ENCODE measurements around the gene SLF1.

SLF1 gene

GRCh38 chr5:94698197-94698596 lies 79.7 kb downstream of the SLF1 start:
- Histone ChIP-seq H3K36me3 (peaks cover 36% of the 10 kb centered on the region), H3K4me1 (ENCODE audit: control insufficient read depth in 1 of 2, insufficient read depth in 1 of 2, low read depth in 1 of 2, low read length in 1 of 2) (no peaks in the 10 kb centered on the region), H3K27me3 (no peaks in the 10 kb centered on the region), H3K27ac (no peak overlapping the region), H3K4me3 (ENCODE audit: low read depth in 1 of 2, low read length in 1 of 2) (no peak overlapping the region), H3K9me3 (no peaks in the 10 kb centered on the region)
- TF ChIP-seq CTCF (IDR thresholded peaks at IDR 0.05), result no peak

- no peak for TF ChIP-seq CTCF (IDR thresholded peaks at IDR 0.05)
- no peaks in the 10 kb centered on the region for H3K27me3 ChIP-seq
Measured at GRCh38 chr5:94699562-94699961, 81.1 kb downstream of the SLF1 start.

GRCh38 chr5:94700592-94700991 lies 82.1 kb downstream of the SLF1 start:
- TF ChIP-seq CTCF (IDR thresholded peaks at IDR 0.05), result no peak
- Histone ChIP-seq H3K4me3 (ENCODE audit: low read depth in 1 of 2, low read length in 1 of 2) (no peak overlapping the region), H3K36me3 (peaks cover 33% of the 10 kb centered on the region), H3K27ac (no peak overlapping the region), H3K4me1 (ENCODE audit: control insufficient read depth in 1 of 2, insufficient read depth in 1 of 2, low read depth in 1 of 2, low read length in 1 of 2) (no peaks in the 10 kb centered on the region), H3K27me3 (no peaks in the 10 kb centered on the region), H3K9me3 (no peaks in the 10 kb centered on the region)

More at GRCh38 chr5:94699562-94699961, 81.1 kb downstream of the SLF1 start:
- H3K4me3 ChIP-seq (ENCODE audit: low read depth in 1 of 2, low read length in 1 of 2), result no peak overlapping the region
- H3K36me3 ChIP-seq, result peaks cover 31% of the 10 kb centered on the region
- no peaks in the 10 kb centered on the region for H3K9me3 ChIP-seq
- H3K27ac ChIP-seq, result no peak overlapping the region
- H3K4me1 ChIP-seq (ENCODE audit: control insufficient read depth in 1 of 2, insufficient read depth in 1 of 2, low read depth in 1 of 2, low read length in 1 of 2), result no peaks in the 10 kb centered on the region

GRCh38 chr5:94702729-94703128 lies 84.3 kb downstream of the SLF1 start:
- Histone ChIP-seq H3K9me3 (no peaks in the 10 kb centered on the region), H3K4me1 (ENCODE audit: control insufficient read depth in 1 of 2, insufficient read depth in 1 of 2, low read depth in 1 of 2, low read length in 1 of 2) (no peaks in the 10 kb centered on the region), H3K27me3 (no peaks in the 10 kb centered on the region), H3K27ac (no peak overlapping the region), H3K36me3 (peaks cover 45% of the 10 kb centered on the region), H3K4me3 (ENCODE audit: low read depth in 1 of 2, low read length in 1 of 2) (no peak overlapping the region)
- no peak for TF ChIP-seq CTCF (IDR thresholded peaks at IDR 0.05)

- H3K4me3 ChIP-seq (ENCODE audit: low read depth in 1 of 2, low read length in 1 of 2), result no peak overlapping the region
- no peaks in the 10 kb centered on the region for H3K4me1 ChIP-seq (ENCODE audit: control insufficient read depth in 1 of 2, insufficient read depth in 1 of 2, low read depth in 1 of 2, low read length in 1 of 2)
- peaks cover 59% of the 10 kb centered on the region for H3K36me3 ChIP-seq
- TF ChIP-seq CTCF (IDR thresholded peaks at IDR 0.05), result no peak
- H3K27me3 ChIP-seq, result no peaks in the 10 kb centered on the region
- H3K9me3 ChIP-seq, result no peaks in the 10 kb centered on the region
- no peak overlapping the region for H3K27ac ChIP-seq
Measured at GRCh38 chr5:94705427-94705826, 87.0 kb downstream of the SLF1 start.

GRCh38 chr5:94707359-94707758 lies 88.9 kb downstream of the SLF1 start:
- no peaks in the 10 kb centered on the region for H3K27me3 ChIP-seq

More at GRCh38 chr5:94707359-94707758, 88.9 kb downstream of the SLF1 start:
- no peaks in the 10 kb centered on the region for H3K9me3 ChIP-seq
- TF ChIP-seq CTCF (IDR thresholded peaks at IDR 0.05), result no peak
- no peaks in the 10 kb centered on the region for H3K4me1 ChIP-seq (ENCODE audit: control insufficient read depth in 1 of 2, insufficient read depth in 1 of 2, low read depth in 1 of 2, low read length in 1 of 2)
- no peak overlapping the region for H3K4me3 ChIP-seq (ENCODE audit: low read depth in 1 of 2, low read length in 1 of 2)
- peaks cover 58% of the 10 kb centered on the region for H3K36me3 ChIP-seq
- H3K27ac ChIP-seq, result no peak overlapping the region
